Endothelial cell of hepatic sinusoid (primary cell): ENCODE data around the gene ROR1.

Experiments
- in situ Hi-C: cut with HindIII; loops from 2 replicates; pipeline ENCODE4 v1.10.0; 2017; ENCODE audit warnings: low sequenced_read_pairs

Gene ROR1

DNA sequence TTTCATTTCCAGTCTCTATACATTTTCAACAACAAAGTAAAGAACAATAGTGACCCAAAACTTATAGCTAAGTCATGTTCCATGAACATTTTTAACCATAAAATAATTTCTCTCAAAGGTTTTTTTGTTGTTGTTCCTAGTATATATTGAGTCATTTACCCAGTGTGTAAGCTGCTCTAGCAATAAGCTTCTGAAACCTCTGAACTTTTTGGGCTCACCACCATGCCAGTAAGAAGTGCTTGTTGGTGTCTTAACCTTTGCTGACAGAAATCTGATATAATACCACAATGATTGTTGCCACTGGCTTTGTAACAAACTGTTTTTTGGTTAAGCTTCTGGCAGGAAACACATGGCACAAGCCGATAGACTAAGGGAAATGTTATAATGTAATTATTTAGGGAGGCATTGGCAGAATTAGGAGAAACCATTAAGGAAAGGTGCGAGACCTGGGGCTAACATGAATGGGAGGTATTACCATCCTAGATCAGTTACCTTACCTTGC lies 377.0 kb downstream of the ROR1 start:
- in situ Hi-C loops, result no loop called here

DNA sequence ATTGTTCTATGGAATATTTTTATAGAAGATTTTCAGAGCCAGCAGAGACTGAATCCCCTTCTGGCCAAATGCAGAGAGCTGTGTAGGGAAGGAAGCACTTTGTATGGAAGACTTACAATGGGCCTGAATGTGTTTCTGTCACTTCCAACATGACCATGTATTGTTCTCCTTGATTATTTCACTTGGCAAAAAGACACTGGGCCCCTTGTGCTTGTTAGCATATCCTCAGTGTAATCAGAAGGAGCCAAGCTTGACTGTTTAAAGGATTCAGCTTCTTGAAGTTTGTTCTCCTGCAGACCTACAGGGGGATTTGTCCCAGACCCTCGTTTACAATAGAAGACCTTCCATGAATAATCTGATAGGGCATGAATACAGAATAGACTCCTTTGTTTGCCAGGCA lies 381.5 kb downstream of the ROR1 start:
- in situ Hi-C loops, result no loop called here

DNA sequence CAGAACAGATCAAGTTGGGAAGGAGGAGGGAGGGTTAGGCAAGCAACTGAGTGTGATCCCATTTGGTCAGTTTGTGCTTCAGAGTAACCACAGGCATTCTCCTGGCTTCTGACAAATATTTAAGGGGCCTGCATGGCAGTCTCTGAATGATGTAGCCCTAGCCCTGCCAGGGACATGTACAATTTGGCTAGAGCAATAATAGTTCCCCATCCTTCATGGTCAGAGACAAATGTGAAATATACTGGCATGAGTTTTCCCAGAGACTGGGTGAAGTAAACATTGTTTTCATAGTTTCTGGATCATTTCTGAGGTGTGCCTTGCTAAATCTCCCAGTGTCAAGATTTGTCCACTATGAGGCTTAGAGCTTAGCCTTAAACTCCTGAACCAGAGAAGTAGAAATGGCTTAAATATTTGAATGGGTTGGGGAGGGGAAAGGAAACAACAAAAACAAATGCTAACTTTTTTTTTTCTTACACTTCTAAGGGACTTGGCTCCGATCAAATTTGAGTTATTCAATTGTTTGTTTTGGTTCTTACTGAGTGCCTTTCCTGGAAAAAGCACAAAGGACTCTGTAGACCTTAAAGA lies 387.6 kb downstream of the ROR1 start:
- in situ Hi-C loops, result no loop called here

DNA sequence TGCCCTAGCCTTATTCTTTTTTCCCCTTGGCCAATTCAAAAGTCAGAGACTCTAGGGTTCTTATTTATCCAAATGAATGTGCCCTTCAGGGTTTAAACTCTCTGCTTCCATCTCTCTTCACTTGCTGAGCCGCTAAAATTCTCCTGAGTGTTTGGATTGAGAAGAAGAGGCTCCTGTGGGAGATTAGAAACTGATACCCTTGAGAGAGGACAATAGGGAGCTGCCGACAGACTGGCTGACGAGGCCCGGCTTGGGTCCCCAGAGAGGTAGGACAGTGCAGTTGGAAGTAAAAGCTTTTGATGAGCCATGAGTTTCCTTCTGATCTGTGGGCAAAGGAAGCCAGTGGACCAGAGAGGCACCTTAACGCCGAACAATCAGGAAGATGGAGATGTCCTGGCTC lies 388.3 kb downstream of the ROR1 start:
- in situ Hi-C loops, result no loop called here

DNA sequence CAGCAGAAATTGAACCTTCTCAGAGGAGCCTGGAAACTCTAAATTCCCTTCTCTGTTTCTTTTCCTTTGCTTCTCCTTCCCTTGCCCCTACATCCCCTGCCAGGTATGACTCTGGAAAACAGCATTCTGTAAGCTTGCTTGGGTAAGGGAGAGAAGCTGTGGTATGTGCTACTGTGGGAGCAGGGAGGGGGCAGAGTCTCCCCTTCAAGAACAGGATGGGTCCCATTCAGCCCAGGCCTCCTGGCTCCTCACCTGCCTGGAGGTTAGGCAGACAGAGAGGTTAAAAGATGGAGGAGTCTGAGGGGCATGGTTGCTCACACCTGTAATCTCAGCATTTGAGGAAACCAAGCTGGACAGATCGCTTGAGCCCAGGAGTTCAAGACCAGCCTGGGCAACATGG lies 389.0 kb downstream of the ROR1 start:
- in situ Hi-C loops, result no loop called here

DNA sequence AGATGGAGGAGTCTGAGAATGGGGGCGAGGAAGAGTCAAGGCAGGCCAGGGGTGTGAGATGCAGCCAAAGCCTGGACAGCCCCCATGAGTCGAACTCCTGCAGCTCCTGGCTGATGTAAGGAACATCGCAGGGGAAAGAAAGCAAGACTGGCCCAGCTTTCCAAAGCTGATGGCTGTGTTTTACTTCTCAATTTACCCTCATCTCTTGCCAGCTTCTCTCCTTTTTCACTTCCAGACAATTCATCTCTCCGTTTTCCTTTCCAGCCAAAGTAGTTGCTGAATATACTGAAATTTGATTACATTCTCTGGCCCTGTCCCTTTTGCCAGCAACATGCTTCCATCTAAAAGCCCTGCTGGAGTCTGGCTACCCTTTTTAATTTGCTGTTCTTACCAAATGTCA lies 389.6 kb downstream of the ROR1 start:
- in situ Hi-C loops, result no loop called here

DNA sequence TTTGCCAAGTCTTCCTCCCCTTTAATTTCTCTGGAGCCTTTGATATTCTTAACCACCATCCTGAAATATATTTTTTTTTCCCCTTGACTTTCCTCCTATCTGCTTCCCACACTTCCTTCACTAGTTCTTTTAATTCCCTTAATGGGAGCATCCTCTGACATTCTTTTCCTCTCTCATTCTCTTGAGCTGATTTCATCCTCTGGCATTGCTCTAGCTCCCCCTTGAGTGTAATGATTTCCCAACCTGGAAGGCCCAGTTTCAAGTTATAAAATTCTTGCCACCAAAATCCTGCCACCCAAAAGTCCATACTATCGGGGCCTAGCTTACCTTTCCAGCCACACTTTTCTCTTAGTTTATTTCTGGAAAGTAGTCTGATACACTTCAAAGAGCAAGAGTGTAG lies 390.2 kb downstream of the ROR1 start:
- in situ Hi-C loops, result no loop called here

DNA sequence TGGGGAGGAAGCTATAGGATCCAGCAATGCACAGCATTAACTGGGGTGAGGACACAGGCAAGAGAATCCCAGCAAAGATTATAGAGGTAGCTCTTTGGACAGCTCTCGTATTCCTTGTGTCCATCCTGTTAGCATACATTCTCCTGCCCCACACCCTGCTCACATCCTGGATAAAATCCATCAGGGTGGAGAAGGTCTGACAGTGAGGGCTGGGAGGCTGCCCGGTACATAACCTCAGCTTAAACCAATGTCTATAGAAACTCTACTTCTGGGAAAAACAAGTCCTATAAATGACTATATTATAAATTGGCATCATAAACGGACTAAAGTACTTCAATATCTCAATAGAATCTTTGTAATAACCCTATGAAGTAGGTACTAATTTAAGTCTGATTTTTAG lies 392.8 kb downstream of the ROR1 start:
- in situ Hi-C loops, result no loop called here

DNA sequence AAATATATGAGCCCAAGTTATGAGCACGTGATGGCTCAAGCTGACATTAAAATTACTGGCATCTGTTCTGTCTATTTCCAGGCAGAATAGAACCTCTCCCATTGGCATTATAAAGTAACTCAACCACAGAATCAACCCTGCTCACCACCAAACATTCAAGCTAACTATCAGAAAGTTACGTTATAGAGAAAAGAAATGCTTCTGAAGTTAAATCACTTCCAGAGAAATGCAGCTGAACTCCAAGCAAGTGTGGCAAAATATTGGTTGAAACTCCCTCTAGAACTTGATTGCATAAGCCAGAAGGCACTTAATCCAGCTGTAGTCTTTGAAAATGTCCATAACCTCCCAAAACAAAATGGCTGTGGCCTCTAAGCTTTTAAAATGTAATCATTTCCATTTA lies 393.4 kb downstream of the ROR1 start:
- in situ Hi-C loops, result no loop called here

DNA sequence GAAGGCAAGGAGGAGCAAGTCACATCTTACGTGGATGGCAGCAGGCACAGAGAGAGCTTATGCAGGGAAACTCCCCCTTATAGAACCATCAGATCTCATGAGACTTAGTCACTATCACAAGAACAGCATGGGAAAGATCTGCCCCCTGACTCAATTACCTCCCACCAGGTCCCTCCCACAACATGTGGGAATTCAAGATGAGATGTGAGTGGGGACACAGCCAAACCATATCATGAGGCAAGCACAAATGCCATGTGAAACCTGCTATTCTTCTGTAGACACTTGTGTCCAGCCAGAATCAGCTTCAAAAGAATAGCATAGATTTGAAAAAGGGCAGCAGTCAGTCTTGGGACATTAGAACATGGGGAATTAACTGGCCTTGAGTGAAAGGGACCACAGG lies 397.4 kb downstream of the ROR1 start:
- in situ Hi-C loops, result no loop called here

DNA sequence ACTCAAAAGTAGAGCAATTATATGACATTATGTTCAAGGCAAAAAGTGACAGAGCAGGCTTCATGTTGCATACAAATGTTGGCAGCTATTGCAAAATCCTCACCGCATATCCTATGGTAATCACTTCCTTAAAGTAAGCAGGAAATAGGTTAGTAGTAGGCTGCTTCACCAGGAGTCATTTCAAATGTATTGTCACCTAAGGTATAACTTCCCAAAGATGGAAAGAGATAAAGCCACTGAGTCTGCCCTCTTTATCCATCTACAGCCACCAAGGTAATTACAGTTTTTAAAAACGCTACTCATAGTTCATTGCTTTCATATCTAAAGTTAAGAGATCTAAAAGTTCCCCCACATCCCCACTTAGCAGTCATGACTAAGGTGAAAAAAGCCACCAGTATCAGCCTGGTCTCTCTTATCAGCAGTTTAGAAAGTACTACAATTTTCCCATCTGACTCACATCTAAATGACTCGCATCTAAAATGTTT lies 398.0 kb downstream of the ROR1 start:
- in situ Hi-C loops, result no loop called here

DNA sequence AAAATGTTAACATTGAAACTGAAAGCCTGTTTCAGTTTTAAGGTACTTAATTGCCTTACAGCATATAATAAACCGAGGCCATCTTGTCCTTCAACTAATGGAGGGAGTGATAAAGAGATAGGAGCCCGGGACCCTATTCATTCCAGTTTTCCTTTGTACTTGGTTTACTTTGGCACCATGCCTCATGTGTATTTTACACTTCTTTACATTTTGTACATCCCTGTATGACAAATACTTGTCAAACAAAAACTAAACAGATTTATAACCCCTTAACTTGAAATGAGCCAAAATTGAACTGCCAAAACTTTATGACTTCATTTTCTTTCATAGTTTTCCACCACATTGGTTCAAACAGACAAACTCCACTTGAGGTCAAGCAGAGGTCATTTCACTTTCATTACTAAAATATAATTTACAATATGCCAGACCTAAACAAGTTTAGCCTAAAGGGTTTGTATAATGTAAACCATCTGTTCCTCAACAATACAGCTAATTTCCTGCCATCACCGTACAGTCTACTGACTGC lies 398.7 kb downstream of the ROR1 start:
- in situ Hi-C loops, result no loop called here

DNA sequence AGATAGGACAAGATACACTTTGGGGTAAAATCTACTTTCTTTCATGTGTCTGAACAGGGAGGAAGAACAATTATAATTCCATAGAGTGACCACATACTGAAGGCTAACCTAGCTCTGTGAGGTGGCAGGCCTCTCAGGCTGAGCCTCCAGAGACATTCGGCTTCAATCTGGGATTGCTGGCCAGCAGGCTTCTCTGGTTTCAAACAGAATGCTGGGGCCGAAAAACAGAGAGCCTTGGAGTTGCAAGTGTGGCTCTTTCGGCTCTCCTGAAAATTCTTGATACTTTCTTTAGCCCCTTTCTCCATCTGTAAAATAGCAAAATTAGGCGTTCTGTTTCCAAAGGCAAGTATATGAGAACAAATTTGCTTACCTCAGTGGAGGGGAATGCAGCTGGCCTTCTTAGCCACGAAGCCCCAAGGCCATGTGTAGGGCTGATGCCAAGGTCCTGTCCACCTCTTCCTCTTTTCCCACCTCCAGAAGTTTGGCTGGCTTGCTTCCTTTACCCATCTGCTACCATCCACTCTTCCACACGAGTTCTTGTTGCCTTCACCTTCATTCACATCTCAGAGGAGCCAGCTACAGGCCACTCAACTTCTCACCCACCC lies 399.6 kb downstream of the ROR1 start:
- in situ Hi-C loops, result no loop called here

DNA sequence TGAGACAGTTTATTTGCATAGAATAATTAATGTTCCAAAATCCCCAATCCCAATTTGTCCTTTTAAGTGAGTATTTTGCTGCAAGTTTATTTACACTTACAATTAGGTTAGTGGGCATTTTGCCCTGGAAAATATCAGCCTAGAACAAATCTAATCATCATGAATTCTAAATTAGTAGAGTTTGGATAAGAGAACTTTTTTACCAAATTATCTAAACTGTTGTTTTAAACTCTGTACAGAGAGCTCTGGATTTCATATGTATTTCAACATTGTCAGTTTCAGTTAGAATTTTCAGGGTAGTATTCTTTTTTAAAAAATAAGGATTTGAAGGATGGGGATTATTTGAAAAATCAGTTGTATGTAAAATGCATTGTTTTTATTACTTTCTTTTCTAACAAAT lies 401.8 kb downstream of the ROR1 start:
- in situ Hi-C loops, result no loop called here

DNA sequence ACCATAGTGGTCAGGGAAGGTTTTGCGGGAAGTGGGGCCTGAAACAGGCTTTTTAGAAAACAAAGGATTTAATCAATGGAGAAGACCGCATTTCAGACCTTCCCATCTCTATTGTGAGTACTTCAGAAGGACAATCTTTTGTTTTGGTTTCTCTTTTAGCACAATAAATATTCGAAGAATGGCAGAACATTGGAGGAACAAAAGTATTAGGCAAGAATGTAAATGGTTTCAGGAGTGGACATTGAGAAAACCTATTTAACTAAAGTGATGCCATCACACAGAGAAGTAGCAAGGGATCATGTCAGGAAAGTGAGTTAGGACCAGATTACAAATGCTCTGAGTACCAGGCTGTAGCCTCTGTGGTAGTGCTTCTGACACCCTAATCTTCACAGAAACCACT lies 402.8 kb downstream of the ROR1 start:
- in situ Hi-C loops, result no loop called here

DNA sequence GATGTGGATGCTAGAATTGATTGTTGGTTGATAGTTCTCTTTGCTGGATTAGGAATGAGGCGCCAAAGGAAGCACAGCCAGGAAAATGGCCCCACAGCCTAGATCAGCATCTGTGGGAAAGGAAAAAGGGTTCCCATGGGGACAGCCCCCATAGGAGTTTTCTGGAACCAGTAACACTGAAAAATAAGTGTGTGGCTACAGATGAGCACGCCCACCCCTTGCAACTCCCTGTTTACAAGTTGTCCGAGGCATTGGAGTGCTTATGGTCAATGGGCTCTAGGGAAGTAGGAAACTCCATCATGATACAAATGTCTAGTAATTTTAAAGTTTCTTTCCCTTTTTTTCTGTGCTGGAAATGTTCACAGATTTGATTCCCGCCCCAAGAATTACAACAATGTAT lies 405.8 kb downstream of the ROR1 start:
- in situ Hi-C loops, result no loop called here

DNA sequence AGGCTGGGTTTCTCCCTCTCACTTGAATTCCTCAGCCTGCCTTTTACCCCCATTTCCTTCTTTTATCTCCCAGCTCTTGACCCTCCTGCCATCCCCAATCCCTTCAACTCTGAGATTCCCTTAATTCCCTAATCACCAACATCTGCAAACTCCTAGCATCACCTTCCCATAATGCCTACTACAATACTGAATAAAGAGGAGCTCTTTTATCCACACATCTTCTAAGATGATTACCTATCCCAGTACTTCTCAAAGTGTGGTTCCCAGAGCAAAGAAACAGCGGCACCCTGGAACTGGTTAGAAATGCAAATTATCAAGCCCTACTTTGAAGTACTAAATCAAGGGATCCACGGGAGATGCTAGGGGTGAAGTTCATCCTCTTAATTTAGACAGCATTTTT lies 408.4 kb downstream of the ROR1 start:
- in situ Hi-C loops, result loop anchor here (5.0 kb wide), 1 partner anchor 55 kb away; no protein-coding TSS in a partner anchor

DNA sequence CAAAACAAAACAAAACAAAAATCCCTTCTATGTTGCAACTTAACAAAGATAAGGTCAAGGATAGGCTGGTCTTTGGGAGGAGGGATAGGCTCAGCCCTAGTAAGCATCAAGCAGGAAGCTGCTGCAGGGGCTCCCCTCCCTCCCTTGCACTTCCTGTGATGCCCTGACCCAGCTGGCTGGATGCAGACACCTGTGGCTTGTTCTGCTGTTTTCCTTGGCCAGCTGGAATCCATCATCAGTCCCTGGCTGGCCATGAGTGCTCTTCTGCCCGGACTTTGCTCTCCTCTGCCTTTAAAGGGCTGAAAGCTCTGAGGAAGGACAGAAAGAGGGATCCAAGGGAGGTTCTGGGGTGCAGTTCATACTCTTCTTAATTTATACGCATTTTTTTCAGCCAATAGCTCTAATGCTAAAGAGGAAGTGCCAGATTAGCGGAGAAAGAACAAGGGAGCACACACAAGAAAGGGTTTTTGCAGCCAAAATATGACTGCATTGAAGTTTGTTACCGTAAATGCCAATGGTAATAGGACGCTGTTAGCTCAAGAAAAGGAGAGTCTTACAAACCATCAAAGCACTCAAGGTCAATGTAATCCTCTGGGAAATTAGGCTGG lies 409.7 kb downstream of the ROR1 start:
- in situ Hi-C loops, result loop anchor here (5.0 kb wide), 1 partner anchor 54 kb away; no protein-coding TSS in a partner anchor

DNA sequence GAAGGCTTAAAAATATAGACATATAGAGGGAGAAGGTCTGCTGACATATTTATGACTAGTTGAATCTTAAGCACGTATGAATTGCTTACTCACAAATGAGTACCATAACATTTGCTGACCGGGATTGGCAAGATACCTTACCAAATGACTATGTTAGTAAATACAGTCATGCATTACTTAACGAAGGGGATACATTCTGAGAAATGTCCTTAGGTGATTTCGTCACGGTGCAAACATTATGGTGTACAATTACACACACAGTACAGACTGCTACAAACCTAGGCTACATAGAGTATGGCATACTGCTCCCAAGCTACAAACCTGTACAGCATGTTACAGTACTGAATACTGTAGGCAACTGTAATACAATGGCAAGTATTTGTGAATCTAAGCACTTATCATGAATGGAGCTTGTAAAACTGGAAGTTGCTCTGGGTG lies 410.2 kb downstream of the ROR1 start:
- in situ Hi-C loops, result loop anchor here (5.0 kb wide), 1 partner anchor 53 kb away; no protein-coding TSS in a partner anchor

DNA sequence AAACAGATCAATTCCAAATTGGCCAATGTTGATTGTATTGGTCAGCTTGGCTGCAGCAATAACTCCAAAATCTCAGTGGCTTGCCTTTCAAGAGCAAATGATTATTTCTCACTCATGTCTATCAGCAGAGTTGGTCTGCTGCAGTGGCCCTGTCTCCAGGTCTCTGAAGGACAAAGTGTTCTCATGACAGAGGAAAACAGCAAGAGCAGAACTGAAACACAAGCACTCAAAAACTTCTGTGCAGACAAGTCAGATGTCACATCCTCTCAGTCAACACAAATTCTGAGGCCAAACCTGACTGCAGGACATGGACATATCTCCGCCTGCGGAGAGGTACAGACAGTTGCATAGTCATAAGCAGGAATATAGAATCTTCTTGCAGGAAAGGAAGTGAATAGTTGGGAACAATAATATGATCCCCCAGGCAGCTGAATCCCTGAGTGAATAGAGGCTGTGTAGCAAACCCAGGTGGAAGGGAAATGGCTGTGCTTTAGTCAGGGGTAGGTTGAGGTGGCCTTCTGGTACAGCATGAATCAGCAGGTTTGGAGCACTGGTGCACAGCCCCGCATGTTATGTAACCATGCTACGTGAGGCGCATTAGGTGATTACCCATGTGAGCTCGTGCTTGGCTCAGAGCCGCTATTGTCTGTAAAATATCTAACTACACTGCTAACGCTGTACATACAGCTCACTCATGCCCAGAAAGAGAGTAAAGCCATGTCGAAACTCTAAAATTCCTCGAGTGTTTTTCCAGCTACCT lies 412.5 kb downstream of the ROR1 start:
- in situ Hi-C loops, result no loop called here

DNA sequence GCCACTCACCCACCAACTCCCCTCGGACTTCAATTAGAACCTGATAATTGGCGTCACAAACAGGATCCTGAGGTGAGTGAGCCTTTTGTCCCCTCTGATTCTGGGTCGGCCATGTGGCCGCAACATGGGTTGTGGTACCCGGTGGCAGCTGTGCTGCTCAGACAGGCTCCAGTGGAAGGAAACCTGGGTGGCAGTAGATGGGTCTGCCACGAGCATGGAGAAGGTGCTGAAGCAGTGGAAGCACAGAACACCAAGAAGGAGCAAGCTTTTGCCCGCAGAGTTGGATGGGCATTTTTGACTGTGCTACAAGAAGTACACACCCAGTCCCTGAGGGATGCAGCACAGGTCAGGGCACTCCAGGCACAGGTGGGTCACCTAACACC lies 413.1 kb downstream of the ROR1 start:
- in situ Hi-C loops, result no loop called here
